GM21529 (cell line): ENCODE results near the gene KLHL35.

Experiments used
- ATAC-seq: cut with Tn5 transposase; IDR thresholded peaks from one replicate; pipeline ENCODE4 v1.9.1; 2021; ENCODE audit not compliant: unreplicated experiment

The KLHL35 gene, protein sequence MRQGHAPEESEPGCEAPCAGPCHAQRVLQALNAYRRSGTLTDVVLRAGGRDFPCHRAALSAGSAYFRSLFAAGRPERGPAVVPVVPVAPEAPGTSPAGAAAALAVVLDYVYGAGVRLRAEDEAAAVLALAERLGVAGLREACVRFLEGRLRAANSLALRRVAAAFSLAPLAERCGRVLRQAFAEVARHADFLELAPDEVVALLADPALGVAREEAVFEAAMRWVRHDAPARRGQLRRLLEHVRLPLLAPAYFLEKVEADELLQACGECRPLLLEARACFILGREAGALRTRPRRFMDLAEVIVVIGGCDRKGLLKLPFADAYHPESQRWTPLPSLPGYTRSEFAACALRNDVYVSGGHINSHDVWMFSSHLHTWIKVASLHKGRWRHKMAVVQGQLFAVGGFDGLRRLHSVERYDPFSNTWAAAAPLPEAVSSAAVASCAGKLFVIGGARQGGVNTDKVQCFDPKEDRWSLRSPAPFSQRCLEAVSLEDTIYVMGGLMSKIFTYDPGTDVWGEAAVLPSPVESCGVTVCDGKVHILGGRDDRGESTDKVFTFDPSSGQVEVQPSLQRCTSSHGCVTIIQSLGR

DNA sequence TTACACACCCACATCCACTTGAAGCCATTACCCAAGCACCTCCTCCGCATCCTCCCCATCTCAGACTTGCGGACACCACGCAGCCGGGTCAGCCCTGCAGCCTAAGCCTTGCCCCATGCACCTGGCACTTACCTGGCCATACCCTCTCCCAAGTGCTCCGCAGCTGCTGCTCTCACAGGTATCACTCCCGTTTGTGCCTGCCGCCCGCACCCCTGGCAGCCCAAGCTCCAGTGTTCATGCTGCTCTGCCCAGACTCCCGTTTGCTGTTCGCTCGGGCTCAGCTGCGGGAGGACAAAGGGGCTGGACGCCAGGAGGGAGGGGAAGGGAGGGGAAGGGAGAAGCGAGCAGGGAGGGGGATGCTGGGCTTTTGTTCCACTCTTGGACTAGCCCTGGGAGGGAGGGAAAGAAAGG is at the start of gene KLHL35:
TSS of gene KLHL35 (minus strand) at position 293 of the 411 bp plus-strand sequence. CDS start 2,574 bp downstream, outside the sequence.
- ATAC-seq: no peak

DNA sequence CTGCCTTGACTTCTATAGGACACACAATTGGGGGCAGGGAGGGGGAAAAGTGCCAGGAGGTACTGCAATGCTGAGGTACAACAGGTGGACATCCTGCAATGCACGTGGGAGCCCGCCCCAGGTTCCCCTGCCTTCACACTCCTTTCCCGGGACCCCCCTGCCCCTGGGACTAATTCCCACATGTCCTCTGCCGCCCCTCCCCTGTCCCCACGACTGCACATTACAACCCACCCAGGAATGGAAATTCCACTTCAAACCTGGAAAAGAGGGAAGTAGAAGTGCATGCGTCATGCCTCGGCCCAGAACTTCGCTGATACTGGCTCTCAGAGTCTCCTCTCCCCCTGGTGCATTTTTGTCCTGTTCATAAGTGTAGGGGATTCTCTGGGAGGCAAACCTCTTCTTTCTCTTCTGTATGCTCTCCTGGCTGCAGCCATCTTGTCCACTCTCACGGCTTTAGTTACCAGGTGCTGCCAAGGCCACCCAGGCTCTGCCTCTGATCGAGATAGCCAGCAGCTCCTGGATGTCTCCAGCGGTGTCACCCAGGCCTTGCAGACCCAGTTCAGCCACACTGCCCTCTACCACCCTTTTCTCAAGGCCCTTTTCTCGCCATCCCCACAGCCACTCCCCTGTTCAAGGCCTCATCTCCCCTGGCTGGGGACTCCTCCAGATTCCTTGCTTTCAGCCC is 49.1 kb upstream of the KLHL35 start:
- no peak for ATAC-seq

DNA sequence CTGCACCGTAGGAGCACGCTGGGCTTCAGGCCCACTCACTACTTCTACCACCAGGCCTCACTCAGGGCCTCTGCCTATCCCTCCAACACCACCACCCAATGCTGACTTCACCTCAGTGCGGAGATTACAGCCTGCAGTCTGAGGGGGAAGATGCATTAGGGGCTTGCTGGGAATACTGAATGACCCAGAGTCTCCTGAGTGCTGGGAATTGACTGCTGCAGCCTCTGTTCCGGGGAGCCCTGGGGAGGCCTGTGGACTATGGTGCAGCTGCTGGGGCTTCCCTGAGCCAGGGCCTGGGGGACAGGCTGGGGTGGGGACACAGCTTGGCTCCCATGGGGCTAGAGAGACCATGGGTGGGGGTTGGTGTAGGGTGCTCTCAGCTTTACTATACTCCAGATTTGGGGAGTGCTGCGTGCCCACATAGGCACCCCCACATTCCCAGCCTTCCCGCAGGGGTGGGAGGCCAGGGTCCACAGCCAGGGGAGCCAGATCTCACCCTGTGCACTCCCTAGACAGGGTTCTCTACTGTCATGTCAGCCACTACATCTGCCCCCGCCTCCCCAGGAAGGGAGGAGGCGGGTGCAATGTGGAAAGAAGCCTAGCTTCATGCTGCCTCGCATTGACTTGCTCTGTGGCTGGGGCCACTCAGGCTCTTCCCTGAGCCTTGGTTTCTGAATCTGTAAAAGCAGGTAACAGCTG is 48.4 kb upstream of the KLHL35 start:
- ATAC-seq: no peak

DNA sequence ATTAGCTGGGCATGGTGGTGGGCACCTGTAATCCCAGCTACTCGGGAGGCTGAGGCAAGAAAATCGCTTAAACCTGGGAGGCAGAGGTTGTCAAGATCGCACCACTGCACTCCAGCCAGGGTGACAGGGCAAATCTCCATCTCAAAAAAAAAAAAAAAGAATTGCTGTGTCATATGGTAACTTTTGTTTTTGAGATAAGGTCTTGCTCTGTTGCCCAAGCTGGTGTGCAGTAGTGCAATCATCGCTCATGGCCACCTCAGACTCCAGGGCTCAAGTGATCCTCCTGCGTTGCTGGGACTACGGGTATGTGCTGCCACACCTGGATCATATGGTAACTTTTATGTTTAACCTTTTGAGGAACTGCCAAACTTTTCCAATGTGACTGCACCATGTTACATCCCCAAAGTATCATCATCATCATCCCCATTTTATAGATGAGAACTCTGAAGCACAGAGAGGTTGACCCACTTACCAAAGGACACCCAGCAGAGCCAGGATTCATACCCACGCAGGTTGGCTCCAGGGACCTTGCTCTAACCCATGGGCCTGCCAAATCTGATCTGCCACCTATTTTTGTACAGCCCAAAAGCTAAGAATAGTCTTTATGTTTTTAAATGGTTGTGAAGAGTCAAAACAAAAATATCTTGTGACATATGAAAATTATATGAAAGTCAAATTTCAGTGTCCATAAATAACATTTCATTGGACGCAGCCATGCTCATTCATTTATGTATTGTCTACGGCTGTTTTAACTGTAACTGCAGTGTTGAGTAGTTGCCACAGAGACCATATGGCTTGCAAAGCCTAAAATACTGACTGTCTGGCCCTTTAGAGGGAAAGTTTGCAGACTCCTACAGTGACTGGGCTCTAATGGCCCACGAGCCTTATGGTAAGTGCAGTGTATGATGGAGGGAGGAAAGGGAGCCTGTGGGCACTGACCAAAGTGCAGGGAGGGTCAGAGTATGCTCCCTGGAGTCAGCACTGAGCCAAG is 47.5 kb upstream of the KLHL35 start:
- no peak for ATAC-seq

DNA sequence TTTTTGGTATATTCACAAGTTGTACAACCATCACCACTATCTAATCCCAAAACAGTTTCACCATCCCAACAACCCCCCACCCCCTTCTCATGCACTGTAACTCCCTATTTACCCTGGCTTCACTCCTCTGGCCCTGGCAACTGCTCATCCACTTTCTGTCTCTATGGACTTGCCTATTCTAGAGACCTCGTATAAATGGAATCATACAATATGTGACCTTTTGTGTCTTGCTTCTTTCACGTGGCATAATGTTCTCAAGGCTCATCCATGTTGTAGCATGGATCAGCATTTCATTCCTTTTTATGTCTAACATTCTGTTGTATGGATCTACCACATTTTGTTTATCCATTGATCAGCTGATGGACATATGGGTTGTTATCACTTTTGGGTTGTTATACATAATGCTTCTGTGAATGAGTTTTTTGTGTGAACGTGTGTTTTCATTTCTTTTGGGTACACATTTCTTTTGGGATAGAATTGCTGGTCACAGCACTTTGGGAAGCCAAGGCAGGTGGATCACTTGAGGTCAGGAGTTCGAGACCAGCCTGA is 46.7 kb upstream of the KLHL35 start:
- no peak for ATAC-seq

DNA sequence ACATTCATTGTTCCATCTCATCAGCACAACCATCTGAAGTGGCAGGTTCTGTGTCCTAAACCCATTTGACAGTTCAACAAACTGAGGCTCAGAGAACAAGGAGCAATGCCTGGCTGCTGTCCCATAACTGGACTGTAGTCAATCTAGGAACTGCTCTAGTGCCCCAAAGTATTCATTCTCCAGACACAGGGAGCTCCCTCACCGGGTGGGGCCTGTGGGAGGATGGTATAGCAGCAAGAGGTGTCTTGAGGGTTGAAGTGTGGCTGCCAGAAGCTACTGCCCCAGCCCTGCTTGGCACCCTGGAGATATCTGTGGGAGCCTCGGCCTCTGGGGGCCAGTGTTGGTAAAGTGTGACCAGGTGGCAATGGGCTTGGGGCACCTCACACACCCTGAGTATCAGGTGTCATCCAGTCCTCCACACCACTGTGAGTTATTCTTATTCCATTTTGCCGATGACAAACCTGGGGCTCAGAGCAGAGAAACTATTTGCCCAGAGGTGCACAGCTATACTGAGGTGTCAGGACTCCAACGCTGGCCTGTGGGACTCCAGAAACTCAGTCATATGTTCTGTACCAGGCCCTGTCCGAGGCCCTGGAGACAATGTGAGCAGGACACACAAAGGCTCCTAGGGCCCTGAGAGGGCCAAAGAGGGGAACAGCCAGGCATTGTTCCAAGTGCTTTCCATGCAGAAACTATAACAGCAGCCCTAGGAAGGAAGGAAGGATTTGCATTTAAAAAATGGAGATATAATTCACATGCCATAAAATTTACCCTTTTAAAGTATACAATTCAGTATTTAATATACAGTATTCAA is 46.0 kb upstream of the KLHL35 start:
- ATAC-seq: no peak

DNA sequence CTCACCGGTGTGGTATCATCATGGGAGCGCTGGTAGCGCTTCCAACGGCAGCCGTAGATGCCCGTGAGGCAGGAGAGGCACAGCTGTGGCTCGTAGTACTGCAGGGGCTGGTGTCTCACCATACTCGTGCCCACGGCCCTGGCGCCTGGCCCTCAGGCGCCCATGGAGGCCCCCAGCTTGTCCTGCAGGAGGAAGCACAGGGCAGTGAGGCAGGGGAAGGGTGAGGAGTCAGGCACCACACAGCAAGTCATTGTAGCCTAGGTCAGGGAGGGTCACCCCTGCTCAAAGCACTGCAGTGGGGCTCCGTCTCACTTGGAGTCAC is 44.6 kb upstream of the KLHL35 start:
- ATAC-seq: no peak

DNA sequence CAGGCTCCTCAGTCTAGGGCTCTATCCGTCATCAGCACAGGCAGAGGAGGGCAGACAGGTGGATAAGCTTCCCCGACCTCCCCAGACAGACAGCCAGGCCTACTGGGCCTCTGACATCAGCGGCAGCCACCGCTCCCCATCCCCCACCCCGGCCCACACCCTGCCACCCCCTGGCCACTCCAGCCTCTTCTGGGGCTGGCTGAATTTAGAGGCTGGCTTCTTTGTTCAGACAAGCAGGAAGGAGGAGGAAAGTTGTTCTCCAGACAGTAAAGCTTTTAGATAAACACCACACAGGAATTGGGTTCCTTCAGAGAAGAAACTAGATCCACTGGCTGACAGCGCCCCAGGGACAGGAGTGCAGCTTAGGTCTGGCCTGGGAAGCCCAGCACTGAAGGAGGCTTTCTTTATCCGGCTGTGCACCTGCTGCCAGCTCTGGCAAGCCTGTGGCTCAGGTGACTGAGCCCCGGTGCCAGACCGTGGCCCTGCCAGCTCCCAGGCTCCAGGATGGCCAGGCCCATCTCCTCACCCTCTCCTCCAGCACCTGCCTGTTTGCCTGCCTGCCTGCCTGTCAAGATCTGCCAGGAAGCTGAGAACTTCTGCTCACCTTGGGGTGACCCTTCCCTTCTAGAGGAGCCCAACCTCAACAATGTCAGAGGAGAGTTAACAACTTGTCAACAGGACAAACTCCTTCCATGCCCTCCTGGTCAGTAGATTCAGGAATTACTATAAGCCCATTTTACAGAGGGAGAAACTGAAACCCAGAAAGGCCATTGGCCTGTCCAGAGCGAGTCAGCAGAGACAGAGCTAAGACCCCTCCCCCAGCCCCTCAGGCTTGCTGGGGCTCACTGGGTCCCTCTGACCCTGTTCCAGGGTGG is 44.0 kb upstream of the KLHL35 start:
- ATAC-seq: no peak

DNA sequence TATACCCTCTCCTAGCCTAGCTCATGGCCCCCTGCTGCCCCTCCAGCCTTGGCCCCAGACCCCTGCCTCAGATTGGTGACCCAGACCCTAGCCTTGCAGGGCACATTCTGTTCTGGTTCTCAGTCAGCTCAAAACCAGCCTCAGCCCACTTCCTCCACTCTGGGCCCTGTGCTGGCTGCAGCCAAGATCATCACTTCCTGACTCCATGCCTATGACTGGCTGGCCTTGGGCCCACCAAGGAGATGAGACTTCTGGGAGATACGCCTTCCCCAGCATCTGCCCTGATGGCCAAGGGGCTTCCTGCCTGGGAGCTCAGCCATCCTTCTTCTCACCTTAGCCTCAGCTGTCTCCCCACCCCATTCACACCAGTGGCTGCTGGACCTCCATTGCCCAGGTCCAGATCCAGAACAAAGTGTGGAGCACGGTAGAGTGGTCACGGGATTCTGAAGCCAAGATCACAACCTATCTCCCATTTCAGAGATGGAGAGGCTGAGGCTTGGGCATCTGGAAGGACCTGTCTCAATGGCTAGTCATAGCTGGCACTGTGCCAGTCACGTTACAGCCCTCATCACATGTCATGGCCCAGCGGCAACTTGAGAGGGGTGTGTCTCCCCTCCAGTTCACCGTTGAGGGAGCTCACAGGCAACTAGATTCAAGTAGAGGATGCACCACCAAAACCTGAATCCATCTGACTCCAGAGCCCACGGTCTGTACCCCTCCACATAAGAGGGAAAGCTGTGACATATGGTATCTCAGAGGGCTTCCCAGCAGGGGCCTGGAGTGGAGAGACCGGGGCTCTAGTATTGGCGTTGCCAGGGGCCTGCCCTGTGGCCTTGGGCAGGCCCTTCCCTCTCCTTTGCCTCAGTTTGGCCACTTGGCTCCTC is 43.0 kb upstream of the KLHL35 start:
- ATAC-seq: no peak

DNA sequence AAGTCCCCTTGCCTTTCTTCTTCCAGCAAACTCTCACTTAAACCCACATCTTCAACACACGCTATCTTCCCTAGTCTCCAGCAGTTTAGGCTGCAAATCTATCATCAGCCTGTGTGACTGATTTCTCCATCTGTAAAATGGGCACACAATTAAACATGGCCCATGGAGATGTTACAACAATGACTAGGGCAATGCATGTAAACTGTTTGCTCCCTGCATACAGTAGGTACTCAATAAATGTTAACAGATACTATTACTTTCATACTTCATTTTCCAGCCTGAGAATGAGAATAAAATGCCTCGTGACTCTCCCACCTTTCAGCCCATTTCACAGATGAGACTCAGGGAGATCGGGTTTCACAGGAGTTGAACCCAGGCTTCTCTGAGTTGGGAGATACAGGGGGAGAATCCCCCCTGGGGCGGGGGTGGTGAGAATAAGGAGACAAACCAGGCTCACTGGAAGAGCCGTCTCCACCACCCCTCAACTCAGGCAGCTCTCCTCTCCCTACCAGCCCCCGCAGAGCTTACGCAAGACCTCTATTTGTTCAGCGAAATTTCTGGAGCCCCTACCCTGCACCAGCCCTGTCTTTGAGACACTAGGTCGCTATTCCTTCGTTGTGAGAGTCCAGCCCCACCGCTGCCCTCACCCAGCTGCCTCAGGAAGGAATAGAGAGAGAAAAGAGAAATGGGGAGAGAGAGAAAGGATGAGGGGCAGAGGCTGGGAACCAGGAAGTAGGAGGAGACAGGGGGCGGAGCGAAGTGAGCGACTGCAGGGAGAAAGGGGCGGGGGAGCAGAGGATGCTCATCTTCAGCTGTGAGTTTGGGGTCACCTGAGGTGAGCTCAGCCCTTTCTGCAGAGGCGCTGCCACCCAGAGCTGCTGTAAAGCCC is 42.1 kb upstream of the KLHL35 start:
- ATAC-seq: no peak

DNA sequence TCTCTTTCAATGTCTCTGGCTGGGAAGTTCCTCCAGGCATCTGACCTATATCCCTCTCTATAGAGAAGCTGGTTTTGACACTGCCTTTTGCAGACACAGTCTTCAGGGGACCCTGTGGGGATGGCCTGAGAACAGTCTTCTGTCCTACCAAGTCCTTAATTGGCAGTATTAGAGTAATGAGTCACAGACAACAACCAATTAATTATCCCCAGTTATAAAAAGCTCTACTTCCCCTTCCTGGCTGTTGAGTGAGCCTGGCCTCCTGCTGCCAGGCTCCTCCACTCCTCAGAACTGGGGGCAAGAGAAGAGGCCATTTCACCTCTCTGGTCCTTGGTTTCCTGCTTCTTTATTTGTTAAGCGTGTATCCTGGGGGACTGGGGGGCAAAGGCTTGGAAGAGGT is 41.2 kb upstream of the KLHL35 start:
- no peak for ATAC-seq

DNA sequence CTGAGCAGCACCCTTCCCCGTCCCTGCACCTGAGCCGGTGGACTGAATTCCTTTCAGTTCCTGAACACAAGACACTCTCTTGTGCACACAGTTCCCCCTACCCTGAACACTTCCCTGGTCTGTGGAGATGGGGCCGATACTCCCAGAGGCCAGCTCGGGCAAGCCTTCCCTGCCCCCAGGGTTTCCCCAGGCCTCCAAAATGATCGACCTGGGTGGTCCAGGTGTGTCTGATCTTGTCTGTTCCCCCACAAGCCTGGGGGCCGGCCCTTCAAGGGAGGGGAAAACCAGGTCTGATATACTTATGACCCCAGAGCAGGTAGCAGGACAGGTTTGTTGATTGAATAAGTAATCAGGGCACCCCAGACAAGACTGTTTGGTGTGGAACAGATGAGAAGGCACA is 40.7 kb upstream of the KLHL35 start:
- ATAC-seq: no peak

DNA sequence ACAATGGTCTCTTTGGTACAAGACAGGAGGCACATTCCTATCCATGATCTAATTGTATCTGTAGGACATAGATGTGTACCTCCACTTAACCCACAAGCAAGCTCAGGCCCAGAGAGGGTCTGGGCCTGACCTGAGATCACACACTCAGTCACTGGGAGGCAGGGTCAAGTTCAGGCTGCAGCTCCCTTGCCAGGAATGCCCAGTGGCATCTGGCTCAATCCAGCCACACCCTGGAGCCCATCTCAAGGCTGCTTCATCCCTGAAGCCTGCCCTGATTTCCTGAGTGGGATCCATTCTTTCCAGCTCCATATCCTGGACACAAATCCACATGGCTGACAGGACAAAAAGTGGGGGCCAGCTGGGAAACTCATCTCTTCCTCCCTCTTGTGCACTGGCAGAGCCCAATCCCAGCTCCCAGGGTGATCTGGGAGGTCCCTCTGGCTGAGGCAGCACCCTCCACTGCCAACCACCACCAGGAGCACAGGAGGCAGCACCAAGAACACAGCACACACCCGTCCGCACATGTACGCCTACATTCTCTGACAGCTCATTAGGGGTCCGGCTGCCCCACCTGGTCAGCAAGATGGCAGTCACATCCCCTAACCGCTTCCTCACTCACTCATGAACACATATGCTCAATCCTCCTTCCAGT is 39.2 kb upstream of the KLHL35 start:
- ATAC-seq: no peak

DNA sequence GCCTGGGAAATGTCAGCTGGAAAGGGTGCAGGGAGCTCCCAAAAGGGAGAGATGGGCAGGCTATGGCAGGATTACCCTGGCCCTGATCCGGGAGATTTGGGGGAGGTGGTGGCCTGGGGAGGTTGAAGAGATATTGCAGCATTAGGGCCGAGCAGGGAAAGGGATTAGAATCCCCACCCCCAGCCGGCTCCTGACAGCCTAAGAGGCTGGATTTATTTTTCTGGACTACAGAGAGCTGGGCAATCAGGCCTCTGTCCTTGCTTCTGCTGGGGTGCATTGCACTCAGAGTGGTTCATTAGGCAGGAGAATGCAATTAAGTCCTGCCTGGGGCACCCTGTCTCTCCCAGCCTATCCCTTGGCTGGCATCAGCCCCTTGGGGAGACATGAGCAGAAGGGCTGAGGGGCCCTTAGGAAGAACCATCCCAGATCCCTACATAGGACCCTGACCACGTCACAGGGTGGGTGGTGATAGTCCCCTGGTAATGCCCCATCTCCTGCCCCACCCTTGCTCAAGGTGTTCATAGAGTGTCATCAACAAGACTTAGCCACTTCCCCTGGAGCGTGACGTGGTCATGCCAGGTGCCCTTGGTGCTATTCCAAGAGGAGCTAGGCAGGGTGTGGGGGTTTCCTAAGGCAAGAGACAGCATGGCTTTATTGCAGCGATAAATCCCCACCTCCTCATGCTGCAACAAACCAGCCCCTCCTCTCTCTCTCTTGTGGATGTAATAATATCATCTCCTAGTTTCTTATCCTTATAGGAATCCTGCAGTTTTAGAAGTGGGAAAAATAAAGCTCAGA is 38.4 kb upstream of the KLHL35 start:
- no peak for ATAC-seq

DNA sequence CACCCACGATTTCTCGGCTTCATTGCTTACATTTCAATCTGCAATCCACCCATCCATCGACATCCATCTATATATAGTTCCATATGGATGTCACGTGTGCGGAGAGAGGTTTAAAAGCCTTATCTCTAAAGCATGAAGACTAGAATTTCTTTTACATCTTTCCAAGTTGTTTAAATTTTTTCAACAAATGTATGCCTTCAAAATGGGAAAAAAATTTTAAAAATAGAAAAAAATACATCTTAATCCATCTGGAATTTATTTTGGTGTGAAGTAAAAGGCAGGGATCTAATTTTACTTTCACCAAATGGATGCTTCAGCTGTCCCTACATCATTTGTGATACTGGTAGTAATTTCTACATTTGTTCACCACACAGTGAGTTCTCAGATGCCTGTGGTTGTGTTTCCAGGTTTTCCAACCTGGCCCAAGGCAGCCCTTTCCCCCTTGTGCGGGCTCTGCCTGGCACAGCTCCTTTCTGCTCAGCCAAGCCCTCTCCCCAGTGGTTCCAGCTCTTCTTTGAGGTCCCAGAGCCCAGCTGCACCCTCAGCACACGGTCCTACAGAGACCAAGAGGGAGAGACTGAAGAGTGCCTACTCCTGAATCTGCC is 37.6 kb upstream of the KLHL35 start:
- no peak for ATAC-seq
